ENCODE results near the gene ZNF506. TPM values are rescaled to one million over a fixed set of nuclear protein-coding genes. Genes with fewer than 3 reads are reported as not detected.
"Not testable (repeated sequence)": the region's sequence is repeated elsewhere in the genome, so short reads cannot be mapped to it uniquely, and the experiment has no call there.

Gene ZNF506
- total RNA-seq: 27.7 and 47.1 TPM in 2 replicates
- 9.9 and 16.4 TPM in 2 replicates for polyA plus RNA-seq

DNA sequence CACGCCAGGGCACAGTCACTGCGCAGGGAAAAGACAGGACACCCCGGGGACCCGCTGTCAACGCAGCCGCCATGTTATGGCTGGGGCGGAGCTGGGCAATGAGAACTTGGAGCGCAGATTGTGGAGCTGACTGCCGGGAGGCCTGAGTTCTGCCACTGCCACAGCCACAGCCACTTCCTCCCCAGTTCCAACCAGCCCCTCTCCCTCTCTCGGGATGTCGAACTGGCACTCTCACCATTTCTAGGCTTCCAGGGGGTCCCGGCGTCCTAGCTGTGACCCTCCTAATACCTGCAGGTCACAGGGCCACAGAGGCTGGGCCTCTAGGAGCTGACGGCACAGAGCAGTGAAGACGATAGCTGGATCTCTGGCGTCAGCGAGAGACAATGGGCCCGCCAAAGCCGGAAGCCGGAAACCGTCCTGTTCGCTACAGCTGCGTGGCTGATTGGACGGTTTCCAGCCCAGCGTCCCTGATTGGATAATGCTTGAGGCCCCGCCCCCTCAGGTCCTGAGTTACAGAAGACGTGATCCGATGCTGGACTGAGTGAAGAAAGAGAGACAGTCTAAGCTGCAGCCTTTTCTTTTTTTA lies at the start of gene ZNF506:
Gene ZNF506 (minus strand): TSS at position 385 of the 586 bp plus-strand sequence. CDS start 147 bp downstream, at position 238.
- H2AFZ ChIP-seq: peak within 1 kb of the TSS; percentile 67
- H3K36me3 ChIP-seq (replicated peaks; ENCODE audit: insufficient read depth, low read depth): peaks cover 3% of the 10 kb centered on the region
- H3K27ac ChIP-seq: peak within 1 kb of the TSS; percentile 98
- peak within 1 kb of the TSS; percentile 84 for H3K4me2 ChIP-seq
- H4K20me1 ChIP-seq (ENCODE audit: insufficient read depth, poor library complexity, severe bottlenecking): no peaks in the 10 kb centered on the region
- H3K9me2 ChIP-seq (replicated peaks; ENCODE audit: insufficient read depth): no peaks in the 10 kb centered on the region
- peaks cover 18% of the 10 kb centered on the region for H3K9me3 ChIP-seq (ENCODE audit: low read depth)
- no peaks in the 10 kb centered on the region for H3K4me1 ChIP-seq (ENCODE audit: insufficient read depth)
- H3K4me3 ChIP-seq: peak within 1 kb of the TSS; percentile 33
- no peaks in the 10 kb centered on the region for H3K27me3 ChIP-seq
- peaks cover 47% of the 10 kb centered on the region for H3K79me2 ChIP-seq
- TF ChIP-seq, protein P1, sequence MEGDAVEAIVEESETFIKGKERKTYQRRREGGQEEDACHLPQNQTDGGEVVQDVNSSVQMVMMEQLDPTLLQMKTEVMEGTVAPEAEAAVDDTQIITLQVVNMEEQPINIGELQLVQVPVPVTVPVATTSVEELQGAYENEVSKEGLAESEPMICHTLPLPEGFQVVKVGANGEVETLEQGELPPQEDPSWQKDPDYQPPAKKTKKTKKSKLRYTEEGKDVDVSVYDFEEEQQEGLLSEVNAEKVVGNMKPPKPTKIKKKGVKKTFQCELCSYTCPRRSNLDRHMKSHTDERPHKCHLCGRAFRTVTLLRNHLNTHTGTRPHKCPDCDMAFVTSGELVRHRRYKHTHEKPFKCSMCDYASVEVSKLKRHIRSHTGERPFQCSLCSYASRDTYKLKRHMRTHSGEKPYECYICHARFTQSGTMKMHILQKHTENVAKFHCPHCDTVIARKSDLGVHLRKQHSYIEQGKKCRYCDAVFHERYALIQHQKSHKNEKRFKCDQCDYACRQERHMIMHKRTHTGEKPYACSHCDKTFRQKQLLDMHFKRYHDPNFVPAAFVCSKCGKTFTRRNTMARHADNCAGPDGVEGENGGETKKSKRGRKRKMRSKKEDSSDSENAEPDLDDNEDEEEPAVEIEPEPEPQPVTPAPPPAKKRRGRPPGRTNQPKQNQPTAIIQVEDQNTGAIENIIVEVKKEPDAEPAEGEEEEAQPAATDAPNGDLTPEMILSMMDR (IDR thresholded peaks at IDR 0.05; ENCODE audit: poor library complexity): no peak
- TF ChIP-seq EZH2 (IDR thresholded peaks at IDR 0.05; ENCODE audit: borderline replicate concordance): no peak
- no peak for TF ChIP-seq EZH2phosphoT487 (IDR thresholded peaks at IDR 0.05; ENCODE audit: low read depth, severe bottlenecking, unreplicated experiment)
- 16% methylated on average over 28 of the region's 28 CpGs for WGBS (ENCODE audit: low lambda C conversion rate, missing lambda C conversion rate)
- DNase-seq (ENCODE audit: low spot score): peak; percentile 98

DNA sequence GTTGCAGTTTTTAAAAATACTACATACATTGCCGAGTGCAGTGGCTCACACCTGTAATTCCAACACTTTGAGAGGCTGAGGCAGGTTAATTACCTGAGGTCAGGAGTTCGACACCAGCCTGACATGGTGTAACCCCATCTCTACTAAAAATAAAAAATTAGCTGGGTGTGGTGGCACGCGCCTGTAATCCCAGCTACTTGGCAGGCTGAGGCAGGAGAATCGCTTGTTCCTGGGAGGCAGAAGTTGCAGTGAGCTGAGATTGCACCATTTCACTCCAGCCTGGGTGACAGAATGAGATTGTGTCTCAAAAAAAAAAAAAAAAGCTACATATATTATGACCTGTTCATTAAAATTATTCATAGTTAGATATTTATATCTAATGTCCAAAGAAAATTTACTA lies 48.5 kb upstream of the ZNF506 start:
- not testable (repeated sequence) for H3K4me3 ChIP-seq; H3K27ac ChIP-seq; H3K27me3 ChIP-seq; H3K9me2 ChIP-seq (replicated peaks; ENCODE audit: insufficient read depth); H2AFZ ChIP-seq; H4K20me1 ChIP-seq (ENCODE audit: insufficient read depth, poor library complexity, severe bottlenecking); H3K36me3 ChIP-seq (replicated peaks; ENCODE audit: insufficient read depth, low read depth); DNase-seq (ENCODE audit: low spot score); H3K4me2 ChIP-seq; H3K4me1 ChIP-seq (ENCODE audit: insufficient read depth)
- 98% methylated on average over 5 of the region's 5 CpGs for WGBS (ENCODE audit: low lambda C conversion rate, missing lambda C conversion rate)
- Histone ChIP-seq H3K9me3 (ENCODE audit: low read depth) (peaks cover 43% of the 10 kb centered on the region), H3K79me2 (peaks cover 86% of the 10 kb centered on the region)

DNA sequence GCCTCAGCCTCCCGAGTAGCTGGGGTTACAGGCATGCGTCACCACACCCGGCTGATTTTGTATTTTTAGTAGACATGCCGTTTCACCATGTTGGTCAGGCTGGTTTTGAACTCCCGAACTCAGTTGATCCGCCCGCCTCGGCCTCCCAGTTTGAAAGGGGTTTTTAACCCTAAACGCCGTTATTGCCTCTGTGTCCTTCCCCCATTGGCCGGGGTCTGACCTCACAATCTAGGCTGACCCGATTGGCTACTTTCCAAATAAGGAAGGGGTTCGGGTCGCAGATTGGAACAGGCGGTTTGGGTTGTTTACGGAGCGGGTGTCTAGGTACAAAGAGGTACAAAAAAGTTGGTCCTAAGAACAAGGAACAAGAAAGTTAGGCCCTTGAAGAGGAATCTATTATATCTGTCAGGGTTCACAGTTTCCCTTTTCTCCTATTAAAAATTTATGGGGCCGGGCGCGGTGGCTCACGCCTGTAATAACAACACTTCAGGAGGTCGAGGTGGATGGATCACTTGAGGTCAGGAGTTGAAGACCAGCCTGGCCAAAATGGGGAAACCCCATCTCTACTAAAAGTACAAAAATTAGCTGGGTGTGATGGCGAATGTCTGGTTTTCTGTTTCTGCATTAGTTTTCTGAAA lies 45.2 kb upstream of the ZNF506 start:
- Histone ChIP-seq H3K9me3 (ENCODE audit: low read depth) (peaks cover 24% of the 10 kb centered on the region), H3K36me3 (replicated peaks; ENCODE audit: insufficient read depth, low read depth) (no peaks in the 10 kb centered on the region), H3K79me2 (peaks cover 54% of the 10 kb centered on the region), H3K4me2 (peak overlapping the region; percentile 91), H4K20me1 (ENCODE audit: insufficient read depth, poor library complexity, severe bottlenecking) (no peaks in the 10 kb centered on the region), H2AFZ (peak overlapping the region; percentile 95), H3K4me3 (peak overlapping the region; percentile 76), H3K4me1 (ENCODE audit: insufficient read depth) (no peaks in the 10 kb centered on the region), H3K27ac (peak overlapping the region; percentile 94), H3K27me3 (no peaks in the 10 kb centered on the region), H3K9me2 (replicated peaks; ENCODE audit: insufficient read depth) (no peaks in the 10 kb centered on the region)
- TF ChIP-seq EZH2 (IDR thresholded peaks at IDR 0.05; ENCODE audit: borderline replicate concordance) (no peak), EZH2phosphoT487 (IDR thresholded peaks at IDR 0.05; ENCODE audit: low read depth, severe bottlenecking, unreplicated experiment) (no peak)
- TF ChIP-seq, protein P1 (IDR thresholded peaks at IDR 0.05; ENCODE audit: poor library complexity): no peak
- 2% methylated on average over 23 of the region's 23 CpGs for WGBS (ENCODE audit: low lambda C conversion rate, missing lambda C conversion rate)
- peak; percentile 43 for DNase-seq (ENCODE audit: low spot score)
